HCT116 (cell line): ENCODE measurements around the gene CHADL. TPM values are rescaled to one million over a fixed set of nuclear protein-coding genes. Genes with fewer than 3 reads are reported as not detected.

Source experiments
- ATAC-seq: fragments of 200-7000 bp; cut with Tn5 transposase; 2 replicates; pipeline ENCODE4 v1.9.1; 2020; ENCODE audit warnings: mild to moderate bottlenecking, moderate library complexity
- BruUV-seq: library from RNA; stranded (reverse); fragments of 400-500 nt; replicated peaks from 2 replicates; lab custom pipeline; 2021; lab: Mats Ljungman, UMichigan
- CTCF ChIA-PET: fragments of 300-600 bp; sonication (Branson Sonifier 250); formaldehyde crosslinking; loops from one replicate; lab custom pipeline; 2021; ENCODE audit warnings: antibody characterized with exemption; lab: Charles Lee
- POLR2A ChIA-PET: fragments of 300-600, 350-600 bp; sonication (Branson Sonifier 250); formaldehyde crosslinking; loops from one replicate; lab custom pipeline; 2021; ENCODE audit warnings: antibody characterized with exemption; lab: Charles Lee
- RAD21 ChIA-PET, 2 experiments: fragments of 300-600 bp; sonication (Branson Sonifier 250); formaldehyde crosslinking; loops; one replicate each; lab custom pipeline; 2023; ENCODE audit warnings: low total read pairs in 2 of 2; ENCODE audit not compliant: uncharacterized antibody in 2 of 2, unreplicated experiment in 2 of 2, low non-redundant PET in 1 of 2; lab: Charles Lee
- DNase-seq: peaks from one replicate; pipeline ENCODE4 v3.0.0-alpha.2; 2010; ENCODE audit warnings: low read depth, low spot score
- H2AFZ ChIP-seq: fragments of 200-600 bp; shearing (Covaris generic), sonication (generic); 2 replicates; pipeline ENCODE4 v1.6.1; 2017; ENCODE audit warnings: low read depth, mixed run types, mixed read lengths, antibody characterized with exemption, low read length; ENCODE audit not compliant: poor library complexity, severe bottlenecking
- H3K27ac ChIP-seq: 2 replicates; pipeline ENCODE4 v1.5.1; 2012; ENCODE audit warnings: low read depth, low read length
- H3K27me3 ChIP-seq: fragments of 200-600 bp; sonication (generic); 2 replicates; pipeline ENCODE4 v1.6.1; 2016; ENCODE audit warnings: mixed run types, low read length, mixed read lengths; ENCODE audit not compliant: insufficient read depth
- H3K36me3 ChIP-seq, 2 experiments: fragments of 200-500 bp in 1 of 2; fragments of 200-600 bp in 1 of 2; sonication (Bioruptor generic) in 1 of 2; sonication (generic) in 1 of 2; 2 replicates each; pipeline versions ENCODE4 v1.5.1 to v1.6.1; 2014 to 2016; ENCODE audit warnings: low read length in 2 of 2, inconsistent platforms in 1 of 2, mixed read lengths in 1 of 2, mixed run types in 1 of 2; ENCODE audit not compliant: insufficient read depth in 2 of 2, control insufficient read depth in 1 of 2
- H3K4me1 ChIP-seq, 2 experiments: fragments of 200-600 bp in 1 of 2; sonication (generic) in 1 of 2; 2 replicates each; pipeline versions ENCODE4 v1.5.1 to v1.6.1; 2012 to 2017; ENCODE audit warnings: low read length in 2 of 2, inconsistent platforms in 1 of 2, mild to moderate bottlenecking in 1 of 2, mixed read lengths in 1 of 2, mixed run types in 1 of 2, moderate library complexity in 1 of 2; ENCODE audit not compliant: insufficient read depth in 2 of 2, control insufficient read depth in 1 of 2
- H3K4me2 ChIP-seq: fragments of 200-600 bp; sonication (generic); 2 replicates; pipeline ENCODE4 v1.6.1; 2017; ENCODE audit warnings: mixed run types, low read length, mixed read lengths
- H3K4me3 ChIP-seq, 2 experiments: fragments of 200-600 bp in 1 of 2; sonication (generic) in 1 of 2; replicated peaks in 1 of 2; 2 replicates each; pipeline ENCODE4 v1.5.1; 2011 to 2016; ENCODE audit warnings: low read length in 2 of 2, control low read depth in 1 of 2, low read depth in 1 of 2, mild to moderate bottlenecking in 1 of 2, mixed read lengths in 1 of 2, mixed run types in 1 of 2
- H3K79me2 ChIP-seq: fragments of 200-600 bp; sonication (generic); 2 replicates; pipeline ENCODE4 v1.6.1; 2017; ENCODE audit warnings: mild to moderate bottlenecking, mixed run types, low read length, moderate library complexity, mixed read lengths; ENCODE audit not compliant: insufficient read depth
- H3K9ac ChIP-seq: fragments of 200-600 bp; sonication (generic); 2 replicates; pipeline ENCODE4 v1.6.1; 2016; ENCODE audit warnings: low read length, mixed read lengths
- H3K9me2 ChIP-seq: fragments of 200-600 bp; sonication (generic), shearing (Covaris generic); 2 replicates; pipeline ENCODE4 v1.6.1; 2017; ENCODE audit warnings: mixed run types, mild to moderate bottlenecking, moderate library complexity; ENCODE audit not compliant: insufficient read depth
- H3K9me3 ChIP-seq, 2 experiments: fragments of 200-500 bp in 1 of 2; fragments of 200-600 bp in 1 of 2; sonication (Bioruptor generic) in 1 of 2; sonication (generic) in 1 of 2; 2 replicates each; pipeline ENCODE4 v1.6.1; 2014 to 2017; ENCODE audit warnings: low read length in 2 of 2, mixed read lengths in 2 of 2, inconsistent platforms in 1 of 2, low read depth in 1 of 2, mild to moderate bottlenecking in 1 of 2, mixed run types in 1 of 2, moderate library complexity in 1 of 2; ENCODE audit not compliant: control insufficient read depth in 1 of 2, insufficient read depth in 1 of 2
- H4K20me1 ChIP-seq: fragments of 200-600 bp; sonication (generic), shearing (Covaris generic); 2 replicates; pipeline ENCODE4 v1.6.1; 2017; ENCODE audit warnings: mixed run types, mild to moderate bottlenecking, moderate library complexity; ENCODE audit not compliant: insufficient read depth
- CBX3 ChIP-seq: IDR thresholded peaks from 2 replicates; pipeline ENCODE4 v1.6.1; 2012; ENCODE audit warnings: low read depth
- CEBPB ChIP-seq: IDR thresholded peaks from 2 replicates; pipeline ENCODE4 v1.6.1; 2012; ENCODE audit warnings: low read depth
- EGR1 ChIP-seq: IDR thresholded peaks from 2 replicates; pipeline ENCODE4 v1.6.1; 2012; ENCODE audit warnings: low read depth
- EZH2 ChIP-seq: fragments of 200-600 bp; sonication (generic); IDR thresholded peaks from 2 replicates; pipeline ENCODE4 v1.6.1; 2017; ENCODE audit warnings: antibody characterized with exemption, mixed run types
- FOSL1 ChIP-seq: IDR thresholded peaks from 2 replicates; pipeline ENCODE4 v1.6.1; 2012; ENCODE audit warnings: low read depth
- JUND ChIP-seq: IDR thresholded peaks from 2 replicates; pipeline ENCODE4 v1.6.1; 2012
- MAX ChIP-seq: IDR thresholded peaks from 2 replicates; pipeline ENCODE4 v1.6.1; 2012
- POLR2A ChIP-seq: IDR thresholded peaks from 2 replicates; pipeline ENCODE4 v1.7.0; 2011; ENCODE audit warnings: borderline replicate concordance; ENCODE audit not compliant: insufficient read depth, insufficient read length; ENCODE audit errors: extremely low read depth
- POLR2AphosphoS5 ChIP-seq: IDR thresholded peaks from 2 replicates; pipeline ENCODE4 v1.6.1; 2011; ENCODE audit warnings: mild to moderate bottlenecking, low read depth, low read length, moderate library complexity
- RAD21 ChIP-seq: IDR thresholded peaks from 2 replicates; pipeline ENCODE4 v1.6.1; 2012; ENCODE audit warnings: low read depth, mild to moderate bottlenecking
- SIN3A ChIP-seq: IDR thresholded peaks from 2 replicates; pipeline ENCODE4 v1.6.1; 2012; ENCODE audit warnings: low read depth
- SRF ChIP-seq: IDR thresholded peaks from 2 replicates; pipeline ENCODE4 v1.6.1; 2012; ENCODE audit warnings: low read depth
- TCF7L2 ChIP-seq: IDR thresholded peaks from 2 replicates; pipeline ENCODE4 v1.7.0; 2011; ENCODE audit warnings: borderline replicate concordance, inconsistent platforms; ENCODE audit not compliant: insufficient read depth, insufficient read length; ENCODE audit errors: extremely low read depth
- YY1 ChIP-seq: IDR thresholded peaks from 2 replicates; pipeline ENCODE4 v1.6.1; 2011; ENCODE audit warnings: low read length, low read depth, moderate library complexity, mild to moderate bottlenecking; ENCODE audit not compliant: insufficient replicate concordance; ENCODE audit errors: extremely low read depth
- ZBTB33 ChIP-seq: IDR thresholded peaks from 2 replicates; pipeline ENCODE4 v1.6.1; 2011; ENCODE audit warnings: mild to moderate bottlenecking, low read length, moderate library complexity; ENCODE audit not compliant: insufficient replicate concordance; ENCODE audit errors: extremely low read depth
- ZFX ChIP-seq: fragments of 450-650 bp; IDR thresholded peaks from 2 replicates; pipeline ENCODE4 v1.6.1; 2017
- intact Hi-C: fragments of 100-400 bp; cut with micrococcal nuclease; formaldehyde crosslinking; loops from 2 replicates; pipeline ENCODE4 v1.10.0; 2022
- total RNA-seq: library from RNA; stranded (reverse); gene quantifications from one replicate; pipeline ENCODE4 v1.2.1, GENCODE V29; 2021; ENCODE audit not compliant: unreplicated experiment
- TF ChIP-seq, protein P1 (sequence below), 3 experiments: fragments of 200-600 bp in 1 of 3; sonication (generic) in 1 of 3; IDR thresholded peaks in 2 of 3; conservative IDR thresholded peaks in 1 of 3; 2 replicates each; pipeline ENCODE4 v1.5.1; 2012 to 2017; ENCODE audit warnings: low read depth in 2 of 3, low read length in 2 of 3, antibody characterized with exemption in 1 of 3, borderline replicate concordance in 1 of 3, control low read depth in 1 of 3, mild to moderate bottlenecking in 1 of 3, mixed read lengths in 1 of 3, mixed run types in 1 of 3, moderate library complexity in 1 of 3; ENCODE audit not compliant: insufficient read depth in 1 of 3
- TF ChIP-seq, protein P2 (sequence below): IDR thresholded peaks from 2 replicates; pipeline ENCODE4 v1.6.1; 2012

The CHADL gene
- total RNA-seq, 1 experiment from 2014 or later = 0.47 TPM

GRCh38 chr22:41197038-41197972 is 43.4 kb downstream of the CHADL start (continued):
- TF ChIP-seq, protein P1, sequence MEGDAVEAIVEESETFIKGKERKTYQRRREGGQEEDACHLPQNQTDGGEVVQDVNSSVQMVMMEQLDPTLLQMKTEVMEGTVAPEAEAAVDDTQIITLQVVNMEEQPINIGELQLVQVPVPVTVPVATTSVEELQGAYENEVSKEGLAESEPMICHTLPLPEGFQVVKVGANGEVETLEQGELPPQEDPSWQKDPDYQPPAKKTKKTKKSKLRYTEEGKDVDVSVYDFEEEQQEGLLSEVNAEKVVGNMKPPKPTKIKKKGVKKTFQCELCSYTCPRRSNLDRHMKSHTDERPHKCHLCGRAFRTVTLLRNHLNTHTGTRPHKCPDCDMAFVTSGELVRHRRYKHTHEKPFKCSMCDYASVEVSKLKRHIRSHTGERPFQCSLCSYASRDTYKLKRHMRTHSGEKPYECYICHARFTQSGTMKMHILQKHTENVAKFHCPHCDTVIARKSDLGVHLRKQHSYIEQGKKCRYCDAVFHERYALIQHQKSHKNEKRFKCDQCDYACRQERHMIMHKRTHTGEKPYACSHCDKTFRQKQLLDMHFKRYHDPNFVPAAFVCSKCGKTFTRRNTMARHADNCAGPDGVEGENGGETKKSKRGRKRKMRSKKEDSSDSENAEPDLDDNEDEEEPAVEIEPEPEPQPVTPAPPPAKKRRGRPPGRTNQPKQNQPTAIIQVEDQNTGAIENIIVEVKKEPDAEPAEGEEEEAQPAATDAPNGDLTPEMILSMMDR (IDR thresholded peaks at IDR 0.05 in 2 of 3, conservative IDR thresholded peaks at IDR 0.05 in 1 of 3; ENCODE audit: borderline replicate concordance in 1 of 3, insufficient read depth in 1 of 3, low read depth in 2 of 3, low read length in 2 of 3) = no peak
- no peak for TF ChIP-seq ZFX

DNA sequence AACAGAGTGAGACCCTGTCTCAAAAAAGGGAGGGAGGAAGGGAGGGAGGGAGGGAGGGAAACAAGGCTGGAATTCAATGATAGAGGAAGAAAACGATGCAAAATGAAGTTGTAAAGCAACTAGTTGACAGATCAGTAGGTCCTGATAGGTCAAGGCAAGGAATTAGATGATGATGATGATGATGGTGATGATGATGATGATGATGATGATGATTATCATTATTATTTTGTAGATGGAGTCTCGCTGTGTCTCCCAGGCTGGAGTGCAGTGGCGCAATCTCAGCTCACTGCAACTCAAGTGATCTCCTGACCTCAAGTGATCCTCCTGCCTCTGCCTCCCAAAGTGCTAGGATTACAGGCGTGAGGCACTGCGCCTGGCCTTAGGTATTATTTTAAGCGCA is 46.9 kb downstream of the CHADL start:
- H3K4me3 ChIP-seq = no peak overlapping the region
- no peaks in the 10 kb centered on the region for H3K9me3 ChIP-seq
- CTCF ChIA-PET = no interaction called here
- ATAC-seq = no peak
- POLR2A ChIA-PET = interaction anchor here (1.2 kb wide), 1 partner anchor 9 kb away, joined by 3 read pairs; no protein-coding TSS in a partner anchor
- H3K27me3 ChIP-seq = no peaks in the 10 kb centered on the region
- no peak overlapping the region for H3K4me2 ChIP-seq
- RAD21 ChIA-PET = no interaction called here
- BruUV-seq = no TSS peak
- H2AFZ ChIP-seq = no peak overlapping the region
- no peaks in the 10 kb centered on the region for H3K79me2 ChIP-seq
- H3K4me1 ChIP-seq = peaks cover 4 to 22% of the 10 kb centered on the region in 2 experiments
- intact Hi-C loops = no loop called here
- H3K9ac ChIP-seq = no peak overlapping the region
- DNase-seq = no peak
- no peaks in the 10 kb centered on the region for H4K20me1 ChIP-seq
- H3K9me2 ChIP-seq = no peaks in the 10 kb centered on the region
- no peaks in the 10 kb centered on the region for H3K36me3 ChIP-seq
- no peak overlapping the region for H3K27ac ChIP-seq
- TF ChIP-seq ZFX = no peak
- TF ChIP-seq CEBPB = no peak
- no peak for TF ChIP-seq SRF
- TF ChIP-seq, protein P2, sequence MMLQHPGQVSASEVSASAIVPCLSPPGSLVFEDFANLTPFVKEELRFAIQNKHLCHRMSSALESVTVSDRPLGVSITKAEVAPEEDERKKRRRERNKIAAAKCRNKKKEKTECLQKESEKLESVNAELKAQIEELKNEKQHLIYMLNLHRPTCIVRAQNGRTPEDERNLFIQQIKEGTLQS = no peak
- TF ChIP-seq FOSL1 = no peak
- no peak for TF ChIP-seq SIN3A
- TF ChIP-seq EZH2 = no peak
- TF ChIP-seq RAD21 = no peak
- TF ChIP-seq POLR2A = no peak
- TF ChIP-seq EGR1 = no peak
- TF ChIP-seq MAX = no peak
- no peak for TF ChIP-seq ZBTB33
- no peak for TF ChIP-seq CBX3
- no peak for TF ChIP-seq JUND
- no peak for TF ChIP-seq TCF7L2
- TF ChIP-seq, protein P1 (IDR thresholded peaks at IDR 0.05 in 2 of 3, conservative IDR thresholded peaks at IDR 0.05 in 1 of 3; ENCODE audit: borderline replicate concordance in 1 of 3, insufficient read depth in 1 of 3, low read depth in 2 of 3, low read length in 2 of 3) = no peak
- TF ChIP-seq YY1 = no peak
- TF ChIP-seq POLR2AphosphoS5 = no peak
